SK-N-DZ (cell line): ENCODE measurements around the gene PKP3.
"Not testable (repeated sequence)": the region's sequence is repeated elsewhere in the genome, so short reads cannot be mapped to it uniquely, and the experiment has no call there.

ENCODE experiments used
- DNase-seq: peaks from one replicate; pipeline ENCODE4 v3.0.0-alpha.2; 2015; ENCODE audit warnings: low spot score

PKP3 gene

GRCh38 chr11:428295-428694 is 34.3 kb downstream of the PKP3 start:
- no peak for DNase-seq

- no peak for DNase-seq
Measured at GRCh38 chr11:429391-429790, 35.4 kb downstream of the PKP3 start.

- DNase-seq, result no peak
Measured at GRCh38 chr11:429931-430456, 36.0 kb downstream of the PKP3 start.

GRCh38 chr11:431921-432320 is 37.9 kb downstream of the PKP3 start:
- no peak for DNase-seq

DNA sequence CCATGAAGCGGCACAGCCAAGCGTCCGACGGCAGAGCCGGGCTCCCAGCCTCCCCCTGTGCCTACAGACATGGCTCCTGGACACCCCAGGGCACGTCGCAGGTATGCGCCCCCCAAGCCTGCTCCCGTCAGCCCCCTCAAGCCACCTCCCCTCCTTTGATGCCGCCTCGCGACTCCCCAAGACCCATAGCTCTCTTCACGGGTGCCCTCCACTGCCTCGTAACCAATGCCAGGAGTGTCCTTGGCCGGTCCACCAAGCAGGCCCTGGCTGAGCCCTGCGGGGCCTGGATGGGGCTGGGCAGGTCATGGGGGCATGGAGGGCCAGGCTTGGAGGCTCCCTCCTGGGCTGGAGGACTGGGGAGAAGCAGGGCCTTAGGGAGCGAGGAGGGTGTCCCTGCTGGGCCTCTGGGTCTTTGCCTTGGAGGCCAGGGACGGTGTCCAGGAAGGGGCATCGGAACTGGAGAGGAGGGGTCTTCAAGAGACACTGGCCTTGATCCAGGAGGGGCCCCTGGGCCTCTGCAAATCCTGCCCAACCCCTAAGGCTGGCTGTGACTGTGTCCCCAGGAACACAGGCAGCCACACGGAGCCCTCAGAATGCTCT is 38.6 kb downstream of the PKP3 start:
- DNase-seq, result no peak

- no peak for DNase-seq
Measured at GRCh38 chr11:433111-433510, 39.1 kb downstream of the PKP3 start.

DNA sequence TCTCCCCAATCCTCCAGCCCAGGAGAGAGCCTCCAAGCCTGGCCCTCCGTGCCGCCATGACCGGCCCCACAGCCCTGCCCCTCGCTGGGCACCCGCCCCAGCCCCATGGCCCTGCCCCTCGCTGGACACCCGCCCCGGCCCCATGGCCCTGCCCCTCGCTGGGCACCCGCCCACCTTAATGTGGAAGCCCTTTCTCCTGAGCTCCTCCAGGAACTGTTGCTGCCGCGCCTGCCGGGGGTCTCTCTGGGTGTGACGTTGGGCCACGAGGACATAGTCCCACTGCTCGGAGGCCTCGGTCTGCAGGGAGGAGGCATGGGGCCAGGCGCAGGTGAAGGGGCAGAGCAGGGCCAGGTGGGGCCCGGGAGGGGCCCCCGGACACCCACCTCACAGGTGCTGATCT is 39.6 kb downstream of the PKP3 start:
- no peak for DNase-seq

- DNase-seq, result no peak
Measured at GRCh38 chr11:434496-434895, 40.5 kb downstream of the PKP3 start.

DNA sequence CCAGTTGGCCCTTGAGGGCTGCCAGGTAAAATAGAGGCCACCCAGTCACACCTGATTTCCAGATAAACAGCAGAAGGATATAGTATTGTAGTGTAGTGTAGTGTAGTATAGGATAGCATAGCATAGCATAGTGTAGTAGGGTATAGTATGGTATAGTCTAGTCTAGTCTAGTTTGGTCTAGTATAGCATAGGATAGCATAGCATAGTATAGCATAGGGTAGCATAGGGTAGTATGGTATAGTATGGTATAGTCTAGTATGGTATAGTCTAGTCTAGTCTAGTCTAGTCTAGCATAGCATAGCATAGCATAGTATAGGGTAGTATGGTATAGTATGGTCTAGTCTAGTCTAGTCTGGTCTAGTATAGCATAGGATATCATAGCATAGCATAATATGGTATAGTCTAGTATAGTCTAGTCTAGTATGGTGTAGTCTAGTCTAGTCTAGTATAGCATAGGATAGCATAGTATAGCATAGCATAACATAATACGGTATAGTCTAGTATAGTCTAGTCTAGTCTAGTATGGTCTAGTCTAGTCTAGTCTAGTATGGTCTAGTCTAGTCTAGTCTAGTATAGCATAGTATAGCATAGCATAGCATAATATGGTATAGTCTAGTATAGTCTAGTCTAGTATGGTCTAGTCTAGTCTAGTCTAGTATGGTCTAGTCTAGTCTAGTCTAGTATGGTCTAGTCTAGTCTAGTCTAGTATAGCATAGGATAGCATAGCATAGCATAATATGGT is 41.2 kb downstream of the PKP3 start:
- not testable (repeated sequence) for DNase-seq

GRCh38 chr11:437228-437870 is 43.3 kb downstream of the PKP3 start:
- DNase-seq, result no peak

- DNase-seq, result no peak
Measured at GRCh38 chr11:438101-438844, 44.3 kb downstream of the PKP3 start.

- DNase-seq, result no peak
Measured at GRCh38 chr11:439315-440064, 45.5 kb downstream of the PKP3 start.

GRCh38 chr11:440065-441042 is 46.3 kb downstream of the PKP3 start:
- DNase-seq, result no peak

GRCh38 chr11:441043-441417 is 47.0 kb downstream of the PKP3 start:
- no peak for DNase-seq

DNA sequence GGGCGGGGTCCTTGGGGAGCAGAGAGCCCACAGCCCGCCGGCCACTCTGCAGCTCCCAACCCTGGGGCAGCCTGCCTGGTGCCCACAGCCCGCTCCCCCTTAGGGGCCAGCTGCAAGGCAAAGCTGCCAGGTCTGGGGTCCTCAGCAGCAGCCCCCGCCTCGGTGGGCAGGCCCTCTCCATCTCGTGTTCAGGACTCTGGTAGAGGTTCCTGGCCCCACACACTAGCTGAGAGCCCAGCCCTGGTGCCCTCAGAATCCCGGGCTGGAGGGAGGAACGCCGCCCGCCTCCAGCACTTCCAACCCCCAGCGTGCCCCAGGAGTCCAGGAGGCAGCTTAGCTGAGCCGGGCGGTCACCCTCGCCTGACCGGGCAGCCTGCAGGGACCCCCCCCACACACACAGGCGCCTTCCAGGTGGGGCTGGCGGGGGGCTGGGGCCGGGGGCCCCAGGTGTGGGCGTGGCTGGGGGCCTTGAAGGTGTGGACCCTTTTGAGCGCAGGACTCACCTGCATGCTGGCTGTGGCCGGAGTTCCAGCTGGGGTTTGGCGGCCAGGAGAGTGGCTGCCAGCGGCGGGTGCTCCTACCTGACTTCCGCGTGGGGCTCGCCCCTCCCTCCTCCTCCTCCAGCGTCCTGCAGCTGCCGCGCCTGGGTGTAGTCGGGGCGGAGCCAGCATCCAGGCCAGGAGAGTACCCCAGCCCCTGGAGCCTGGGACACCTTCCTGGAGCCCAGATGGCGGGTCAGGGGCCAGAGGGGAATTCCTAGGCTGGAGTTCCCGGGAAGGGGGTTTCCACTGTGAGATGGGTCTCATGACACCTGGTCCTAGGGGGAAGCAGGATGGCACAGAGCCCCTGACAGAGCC is 47.6 kb downstream of the PKP3 start, which contains the start of gene ANO9:
Gene ANO9, minus strand, starts transcription at position 594 of the 857 bp plus-strand sequence. Its CDS starts 85 bp downstream, at position 509.
- DNase-seq, result peak; percentile 48

GRCh38 chr11:442611-443081 is 48.6 kb downstream of the PKP3 start:
- DNase-seq, result no peak

DNA sequence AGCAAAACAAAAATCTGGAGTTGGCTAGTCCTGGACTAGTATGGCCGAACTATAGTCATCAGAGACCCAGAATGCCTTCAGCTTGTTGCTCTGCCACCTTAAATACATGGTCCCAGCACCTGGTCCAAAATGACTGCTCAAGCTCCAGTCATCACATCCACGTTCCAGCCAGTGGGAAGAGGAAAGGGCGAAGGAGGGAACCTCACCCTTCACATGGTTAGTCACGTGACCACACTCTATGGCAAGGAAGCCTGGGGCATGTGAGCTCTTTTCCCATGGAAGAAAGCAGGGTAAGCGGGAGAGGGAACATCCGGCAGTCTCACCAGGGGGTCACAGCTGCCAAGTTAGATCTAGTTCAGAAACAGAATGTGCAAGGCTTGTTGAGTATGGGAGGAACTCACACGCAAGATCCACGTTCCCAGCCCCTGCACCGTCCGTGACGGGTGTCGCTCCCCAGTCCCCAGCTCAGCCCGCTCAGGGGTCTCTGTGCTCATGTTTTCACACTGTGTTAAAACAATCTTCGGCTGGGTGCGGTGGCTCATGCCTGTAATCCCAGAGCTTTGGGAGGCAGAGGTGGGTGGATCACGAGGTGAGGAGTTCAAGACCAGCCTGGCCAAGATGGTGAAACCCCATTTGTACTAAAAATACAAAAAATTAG is 49.7 kb downstream of the PKP3 start:
- peak; percentile 57 for DNase-seq
